Sigmoid colon (tissue), 7 donors: Measurements from ENCODE around the gene SMAD3. TPM values are rescaled to one million over a fixed set of nuclear protein-coding genes. Genes with fewer than 3 reads are reported as not detected.
A peak's percentile ranks its signal among the peaks of the same experiment; 100 is the strongest.
"Not testable (repeated sequence)": the region's sequence is repeated elsewhere in the genome, so short reads cannot be mapped to it uniquely, and the experiment has no call there.

ENCODE experiments used
- DNase-seq: peaks from one replicate; pipeline ENCODE4 v3.0.0-alpha.2; 2019
- H3K27ac ChIP-seq, 4 donors: fragments of 200-600 bp; sonication (generic); one replicate each; pipeline ENCODE4 v1.5.1; 2016 to 2019; ENCODE audit warnings: mild to moderate bottlenecking in 1 of 4
- H3K27me3 ChIP-seq, 3 donors: fragments of 200-600 bp; sonication (generic); one replicate each; pipeline ENCODE4 v1.5.1; 2019; ENCODE audit warnings: mild to moderate bottlenecking in 1 of 3
- H3K36me3 ChIP-seq, 4 donors: fragments of 200-600 bp; sonication (generic); one replicate each; pipeline ENCODE4 v1.5.1; 2016 to 2019
- H3K4me1 ChIP-seq, 4 donors: fragments of 200-600 bp; sonication (generic); one replicate each; pipeline ENCODE4 v1.5.1; 2017 to 2019
- H3K4me3 ChIP-seq, 4 donors: fragments of 200-600 bp; sonication (generic); one replicate each; pipeline ENCODE4 v1.5.1; 2017 to 2019; ENCODE audit warnings: mild to moderate bottlenecking in 2 of 4, moderate library complexity in 1 of 4
- H3K9me3 ChIP-seq, 4 donors: fragments of 200-600 bp in 3 of 4; sonication (generic) in 3 of 4; one replicate each; pipeline versions ENCODE4 v1.5.1 to v1.6.1; 2013 to 2019
- EP300 ChIP-seq, 4 donors: sonication (generic); formaldehyde crosslinking; IDR thresholded peaks; one replicate each; pipeline ENCODE4 v1.6.1; 2017; ENCODE audit warnings: antibody characterized with exemption in 4 of 4
- POLR2A ChIP-seq, 2 donors: fragments of 450-650 bp; IDR thresholded peaks; one replicate each; pipeline ENCODE4 v1.6.1; 2016; ENCODE audit warnings: antibody characterized with exemption in 2 of 2, mild to moderate bottlenecking in 2 of 2, moderate library complexity in 2 of 2
- POLR2AphosphoS5 ChIP-seq, 4 donors: sonication (generic); formaldehyde crosslinking; IDR thresholded peaks; one replicate each; pipeline ENCODE4 v1.6.1; 2017; ENCODE audit warnings: antibody characterized with exemption in 4 of 4
- WGBS, 2 donors: extraction: QIAGEN DNeasy Blood & Tissue Kit; methylation state at CpG; one replicate each; pipeline ENCODE4 v1.1.7; 2013; 5-methylcytosine and 5-hydroxymethylcytosine counted together
- intact Hi-C: fragments of 100-400 bp; cut with DNase I; formaldehyde crosslinking; loops from one replicate; pipeline ENCODE4 v1.15.1; 2023
- polyA plus RNA-seq, 3 donors: library from polyadenylated mRNA; stranded (reverse); fragments of 200-250 nt; gene quantifications; one replicate each; pipeline ENCODE4 v1.2.3, GENCODE V29; 2013
- total RNA-seq, 4 donors: library from RNA; depleted of rRNA; stranded (reverse); fragments of >200 nt; gene quantifications; one replicate each; pipeline ENCODE4 v1.1.0, GENCODE V29; 2016
- TF ChIP-seq, protein P1 (sequence below), 4 experiments: fragments of 450-650 bp in 3 of 4; fragments of 200-600 bp in 1 of 4; IDR thresholded peaks; one replicate each; pipeline ENCODE4 v1.5.1; 2016 to 2019; ENCODE audit warnings: antibody characterized with exemption in 4 of 4, mild to moderate bottlenecking in 3 of 4, moderate library complexity in 2 of 4
- donor health status: healthy with polysubstance abuse.
- donor health status: Bipolar disorder and iron deficiency.
- donor health status: healthy.

The SMAD3 gene
- total and polyA plus RNA-seq, 7 donors: 12.5 to 28.2 (median 18.4) TPM

GRCh38 chr15:67120839-67121643 lies 55.6 kb downstream of the SMAD3 start:
- no peaks in the 10 kb centered on the region for H3K36me3 ChIP-seq
- H3K4me3 ChIP-seq: peak overlapping the region in 3 of 4 donors; percentile 30 to 39 (median 38)
- DNase-seq: peak; percentile 96
- TF ChIP-seq POLR2AphosphoS5 (IDR thresholded peaks at IDR 0.05) (peak; percentile 51 to 81 (median 74)), EP300 (IDR thresholded peaks at IDR 0.05) (peak in 1 of 4 donors; percentile 83)
- TF ChIP-seq, protein P1, sequence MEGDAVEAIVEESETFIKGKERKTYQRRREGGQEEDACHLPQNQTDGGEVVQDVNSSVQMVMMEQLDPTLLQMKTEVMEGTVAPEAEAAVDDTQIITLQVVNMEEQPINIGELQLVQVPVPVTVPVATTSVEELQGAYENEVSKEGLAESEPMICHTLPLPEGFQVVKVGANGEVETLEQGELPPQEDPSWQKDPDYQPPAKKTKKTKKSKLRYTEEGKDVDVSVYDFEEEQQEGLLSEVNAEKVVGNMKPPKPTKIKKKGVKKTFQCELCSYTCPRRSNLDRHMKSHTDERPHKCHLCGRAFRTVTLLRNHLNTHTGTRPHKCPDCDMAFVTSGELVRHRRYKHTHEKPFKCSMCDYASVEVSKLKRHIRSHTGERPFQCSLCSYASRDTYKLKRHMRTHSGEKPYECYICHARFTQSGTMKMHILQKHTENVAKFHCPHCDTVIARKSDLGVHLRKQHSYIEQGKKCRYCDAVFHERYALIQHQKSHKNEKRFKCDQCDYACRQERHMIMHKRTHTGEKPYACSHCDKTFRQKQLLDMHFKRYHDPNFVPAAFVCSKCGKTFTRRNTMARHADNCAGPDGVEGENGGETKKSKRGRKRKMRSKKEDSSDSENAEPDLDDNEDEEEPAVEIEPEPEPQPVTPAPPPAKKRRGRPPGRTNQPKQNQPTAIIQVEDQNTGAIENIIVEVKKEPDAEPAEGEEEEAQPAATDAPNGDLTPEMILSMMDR (IDR thresholded peaks at IDR 0.05): no peak
- no peaks in the 10 kb centered on the region for H3K27me3 ChIP-seq
- H3K9me3 ChIP-seq: no peaks in the 10 kb centered on the region
- intact Hi-C loops: no loop called here
- peak overlapping the region; percentile 81 to 87 (median 84) for H3K27ac ChIP-seq
- WGBS, 2 donors: 13% methylated on average over 27 of the region's 27 CpGs
- peaks cover 0 to 74% (median 60%) of the 10 kb centered on the region in 4 donors for H3K4me1 ChIP-seq

DNA sequence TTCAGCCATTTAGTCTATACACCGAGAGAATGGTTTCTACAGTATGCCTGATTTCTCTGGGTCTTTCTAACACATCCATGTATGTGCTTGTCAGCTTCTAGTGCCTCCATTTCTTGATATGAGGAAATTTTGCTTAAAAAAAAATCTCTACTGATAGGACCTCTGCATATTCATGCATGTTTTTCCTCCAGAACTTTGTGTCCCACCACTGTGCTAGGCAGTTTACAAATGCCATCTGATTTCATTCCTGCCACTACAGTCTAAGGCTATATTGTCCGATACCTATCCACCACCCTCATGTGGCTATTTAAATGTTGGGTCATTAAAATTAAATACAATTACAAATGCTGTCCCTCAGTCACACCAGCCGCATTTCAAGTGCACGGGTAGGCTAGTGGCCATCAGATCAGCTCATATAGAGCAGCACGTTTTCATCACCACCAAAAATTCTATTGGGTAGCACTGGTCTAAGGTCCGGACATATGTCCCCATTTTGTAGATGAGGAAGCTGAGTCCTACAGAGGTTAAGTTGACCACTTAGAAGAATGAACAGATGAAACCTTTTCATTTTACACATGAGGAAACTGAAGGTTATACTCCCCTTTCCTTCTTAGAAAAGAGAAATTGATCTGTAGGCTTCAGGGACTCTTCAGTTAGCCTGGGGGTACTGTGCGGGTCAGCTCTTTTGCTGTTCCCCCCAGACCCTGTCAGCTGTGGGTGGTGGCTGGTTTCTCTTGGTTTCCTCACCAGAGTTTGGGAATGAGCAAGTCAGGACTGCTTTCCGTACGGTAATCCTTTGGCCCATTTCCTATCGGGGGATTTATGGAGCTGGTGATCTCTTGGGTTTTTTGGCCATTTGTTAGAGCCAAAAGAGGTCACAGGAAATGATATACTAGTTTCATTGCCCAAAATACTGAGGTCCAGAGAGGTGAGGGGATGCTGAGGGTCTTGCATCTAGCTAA lies 56.5 kb downstream of the SMAD3 start:
- Histone ChIP-seq H3K36me3 (no peaks in the 10 kb centered on the region), H3K9me3 (no peaks in the 10 kb centered on the region), H3K27me3 (no peaks in the 10 kb centered on the region), H3K4me1 (peaks cover 0 to 76% (median 61%) of the 10 kb centered on the region in 4 donors), H3K27ac (peak overlapping the region; percentile 81 to 87 (median 84)), H3K4me3 (peak overlapping the region in 3 of 4 donors; percentile 30 to 39 (median 38))
- WGBS, 2 donors: 80 to 82% methylated on average over 10 of the region's 10 CpGs
- DNase-seq: no peak
- intact Hi-C loops: no loop called here
- TF ChIP-seq, protein P1 (IDR thresholded peaks at IDR 0.05): no peak
- TF ChIP-seq POLR2A (IDR thresholded peaks at IDR 0.05) (no peak), POLR2AphosphoS5 (IDR thresholded peaks at IDR 0.05) (no peak), EP300 (IDR thresholded peaks at IDR 0.05) (no peak)

DNA sequence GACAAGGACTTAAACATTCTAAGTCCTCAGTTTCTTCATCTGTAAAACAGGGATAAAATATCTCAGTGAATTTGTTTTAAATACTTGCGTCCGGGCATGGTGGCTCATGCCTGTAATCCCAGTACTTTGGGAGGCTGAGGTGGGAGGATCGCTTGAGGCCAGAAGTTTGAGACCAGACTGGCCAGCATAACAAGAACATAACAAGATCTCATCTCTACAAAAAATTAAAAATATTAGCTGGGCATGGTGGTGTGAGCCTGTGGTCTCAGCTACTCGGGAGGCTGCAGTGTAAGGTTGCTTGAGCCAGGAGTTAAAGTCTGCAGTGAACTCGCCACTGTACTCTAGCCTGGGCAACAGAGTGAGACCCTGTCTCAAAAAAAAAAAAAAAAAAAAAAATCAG lies 57.4 kb downstream of the SMAD3 start:
- H3K4me3 ChIP-seq, intact Hi-C loops, H3K36me3 ChIP-seq, H3K27me3 ChIP-seq, H3K9me3 ChIP-seq, DNase-seq: not testable (repeated sequence)
- Histone ChIP-seq H3K4me1 (peaks cover 0 to 76% (median 62%) of the 10 kb centered on the region in 4 donors), H3K27ac (peak overlapping the region; percentile 81 to 87 (median 84))
- WGBS, 2 donors: 80 to 93% methylated on average over 5 of the region's 5 CpGs

GRCh38 chr15:67123291-67123690 lies 57.9 kb downstream of the SMAD3 start:
- H3K4me3 ChIP-seq, DNase-seq, H3K27me3 ChIP-seq, H3K36me3 ChIP-seq, intact Hi-C loops, H3K9me3 ChIP-seq: not testable (repeated sequence)
- 92 to 93% methylated on average over 8 of the region's 8 CpGs for WGBS, 2 donors
- peak overlapping the region in 3 of 4 donors; percentile 81 to 82 (median 82) for H3K27ac ChIP-seq
- peaks cover 0 to 76% (median 65%) of the 10 kb centered on the region in 4 donors for H3K4me1 ChIP-seq

GRCh38 chr15:67124111-67124510 lies 58.7 kb downstream of the SMAD3 start:
- Histone ChIP-seq H3K27ac (peak overlapping the region; percentile 77 to 82 (median 82)), H3K27me3 (no peaks in the 10 kb centered on the region), H3K4me1 (peaks cover 0 to 78% (median 73%) of the 10 kb centered on the region in 4 donors), H3K9me3 (no peaks in the 10 kb centered on the region), H3K36me3 (no peaks in the 10 kb centered on the region), H3K4me3 (no peak overlapping the region)
- TF ChIP-seq POLR2AphosphoS5 (IDR thresholded peaks at IDR 0.05) (no peak), EP300 (IDR thresholded peaks at IDR 0.05) (no peak), POLR2A (IDR thresholded peaks at IDR 0.05) (no peak)
- TF ChIP-seq, protein P1 (IDR thresholded peaks at IDR 0.05): no peak
- DNase-seq: no peak
- intact Hi-C loops: no loop called here
- WGBS, 2 donors: 66 to 76% methylated on average over 3 of the region's 3 CpGs
